Measurements from ENCODE around the gene SH3D19. TPM values are rescaled to one million over a fixed set of nuclear protein-coding genes. Genes with fewer than 3 reads are reported as not detected.
A peak's percentile ranks its signal among the peaks of the same experiment; 100 is the strongest.
"Not testable (repeated sequence)": the region's sequence is repeated elsewhere in the genome, so short reads cannot be mapped to it uniquely, and the experiment has no call there.

The SH3D19 gene
- total RNA-seq, 4 donors from 2014 or later = 35.2 to 316 (median 131) TPM

DNA sequence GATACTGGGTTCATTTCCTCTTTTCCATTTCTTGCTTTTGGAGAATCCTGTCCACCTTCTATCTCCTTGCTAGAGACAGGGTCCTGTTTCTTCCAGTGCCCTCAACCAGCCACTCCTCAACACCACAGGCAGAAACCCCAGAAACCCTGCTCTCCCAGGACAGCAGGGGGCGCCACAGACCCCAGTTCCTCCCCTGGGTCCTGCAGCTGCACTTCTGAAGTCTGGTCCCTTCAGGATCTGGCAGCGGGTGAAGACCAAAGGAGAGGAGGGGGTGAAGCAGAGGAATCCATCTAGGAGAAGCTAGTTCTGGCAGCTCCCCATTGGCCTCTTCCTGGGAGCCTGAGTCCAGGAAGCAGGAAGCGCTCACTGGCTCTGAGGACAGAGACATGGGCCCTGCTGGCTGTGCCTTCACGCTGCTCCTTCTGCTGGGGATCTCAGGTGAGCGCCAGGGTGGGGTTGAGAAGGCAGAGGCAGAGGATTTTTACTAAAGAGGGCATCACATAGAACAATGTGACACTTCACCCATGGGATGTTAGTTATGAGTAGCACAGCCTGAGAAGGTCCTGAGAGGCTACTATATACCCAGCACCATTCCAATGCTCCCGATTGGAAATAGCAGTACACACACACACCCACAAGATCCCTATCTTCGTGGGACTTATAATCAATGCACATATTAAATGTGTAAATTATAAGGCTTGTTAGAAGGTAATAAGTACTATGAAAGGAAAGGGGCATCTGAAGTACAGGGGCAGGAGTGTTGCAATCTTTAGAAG is 48.4 kb downstream of the SH3D19 start, which contains the start of gene PRSS48:
TSS of gene PRSS48 (plus strand) at position 375 of the 776 bp plus-strand sequence. CDS start at position 387, 12 bp downstream.
- intact Hi-C loops (cut with DNase I; ENCODE audit: low total_unique reads) = no loop called here

DNA sequence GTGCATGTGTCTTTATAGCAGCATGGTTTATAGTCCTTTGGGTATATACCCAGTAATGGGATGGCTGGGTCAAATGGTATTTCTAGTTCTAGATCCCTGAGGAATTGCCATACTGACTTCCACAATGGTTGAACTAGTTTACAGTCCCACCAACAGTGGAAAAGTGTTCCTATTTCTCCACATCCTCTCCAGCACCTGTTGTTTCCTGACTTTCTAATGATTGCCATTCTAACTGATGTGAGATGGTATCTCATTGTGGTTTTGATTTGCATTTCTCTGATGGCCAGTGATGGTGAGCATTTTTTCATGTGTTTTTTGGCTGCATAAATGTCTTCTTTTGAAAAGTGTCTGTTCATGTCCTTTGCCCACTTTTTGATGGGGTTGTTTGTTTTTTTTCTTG is 56.5 kb downstream of the SH3D19 start:
- intact Hi-C loops (cut with DNase I; ENCODE audit: low total_unique reads); H3K9me3 ChIP-seq; H3K4me1 ChIP-seq; H3K4me3 ChIP-seq; DNase-seq; H3K27me3 ChIP-seq; H3K36me3 ChIP-seq; H3K27ac ChIP-seq: not testable (repeated sequence)

More for the DNA sequence above, 48.4 kb downstream of the SH3D19 start, which contains the start of gene PRSS48:
- Histone ChIP-seq H3K4me3 (no peak within 1 kb of the TSS), H3K9me3 (no peaks in the 10 kb centered on the region), H3K27ac (no peak within 1 kb of the TSS), H3K36me3 (no peaks in the 10 kb centered on the region), H3K27me3 (no peaks in the 10 kb centered on the region), H3K4me1 (no peaks in the 10 kb centered on the region)
- peak in 1 of 2 donors; percentile 27 for DNase-seq
- TF ChIP-seq, protein P1, sequence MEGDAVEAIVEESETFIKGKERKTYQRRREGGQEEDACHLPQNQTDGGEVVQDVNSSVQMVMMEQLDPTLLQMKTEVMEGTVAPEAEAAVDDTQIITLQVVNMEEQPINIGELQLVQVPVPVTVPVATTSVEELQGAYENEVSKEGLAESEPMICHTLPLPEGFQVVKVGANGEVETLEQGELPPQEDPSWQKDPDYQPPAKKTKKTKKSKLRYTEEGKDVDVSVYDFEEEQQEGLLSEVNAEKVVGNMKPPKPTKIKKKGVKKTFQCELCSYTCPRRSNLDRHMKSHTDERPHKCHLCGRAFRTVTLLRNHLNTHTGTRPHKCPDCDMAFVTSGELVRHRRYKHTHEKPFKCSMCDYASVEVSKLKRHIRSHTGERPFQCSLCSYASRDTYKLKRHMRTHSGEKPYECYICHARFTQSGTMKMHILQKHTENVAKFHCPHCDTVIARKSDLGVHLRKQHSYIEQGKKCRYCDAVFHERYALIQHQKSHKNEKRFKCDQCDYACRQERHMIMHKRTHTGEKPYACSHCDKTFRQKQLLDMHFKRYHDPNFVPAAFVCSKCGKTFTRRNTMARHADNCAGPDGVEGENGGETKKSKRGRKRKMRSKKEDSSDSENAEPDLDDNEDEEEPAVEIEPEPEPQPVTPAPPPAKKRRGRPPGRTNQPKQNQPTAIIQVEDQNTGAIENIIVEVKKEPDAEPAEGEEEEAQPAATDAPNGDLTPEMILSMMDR (IDR thresholded peaks at IDR 0.05) = peak in 3 of 4 experiments; percentile 21 to 41 (median 28)
- no peak for TF ChIP-seq POLR2A (IDR thresholded peaks at IDR 0.05)

DNA sequence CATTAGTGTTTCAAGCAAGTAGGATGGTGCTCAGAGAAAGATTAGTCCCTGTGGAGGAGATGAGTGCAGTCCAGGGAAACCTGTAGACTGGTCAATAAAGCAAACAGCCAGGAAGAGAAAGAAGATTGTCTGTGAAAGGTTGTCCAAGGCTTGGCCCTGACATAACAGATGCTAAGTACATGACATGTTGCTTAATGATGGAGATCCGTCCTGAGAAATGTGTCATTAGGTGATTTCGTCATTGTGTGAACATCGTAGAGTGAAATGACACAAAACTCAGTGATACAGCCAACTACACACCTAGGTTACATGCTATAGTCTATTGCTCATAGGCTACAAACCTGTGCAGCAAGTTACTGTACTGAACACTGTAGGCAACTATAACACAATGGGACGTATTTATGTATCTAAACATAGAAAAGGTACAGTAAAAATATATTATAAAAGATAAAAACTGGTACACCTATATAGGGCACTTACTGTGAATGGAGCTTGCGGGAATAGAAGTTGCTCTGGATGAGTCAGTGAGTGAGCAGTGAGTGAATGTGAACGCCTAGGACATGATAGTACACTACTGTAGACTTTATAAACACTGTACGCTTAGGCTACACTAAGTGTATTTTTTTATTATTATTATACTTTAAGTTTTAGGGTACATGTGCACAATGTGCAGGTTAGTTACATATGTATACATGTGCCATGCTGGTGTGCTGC is 57.4 kb downstream of the SH3D19 start:
- TF ChIP-seq POLR2A (IDR thresholded peaks at IDR 0.05) = no peak
- TF ChIP-seq, protein P1 (IDR thresholded peaks at IDR 0.05) = no peak
- H3K9me3 ChIP-seq = no peaks in the 10 kb centered on the region
- no peak for DNase-seq
- no peak overlapping the region for H3K4me3 ChIP-seq
- no peaks in the 10 kb centered on the region for H3K27me3 ChIP-seq
- H3K36me3 ChIP-seq = no peaks in the 10 kb centered on the region
- intact Hi-C loops (cut with DNase I; ENCODE audit: low total_unique reads) = no loop called here
- no peaks in the 10 kb centered on the region for H3K4me1 ChIP-seq
- no peak overlapping the region for H3K27ac ChIP-seq

DNA sequence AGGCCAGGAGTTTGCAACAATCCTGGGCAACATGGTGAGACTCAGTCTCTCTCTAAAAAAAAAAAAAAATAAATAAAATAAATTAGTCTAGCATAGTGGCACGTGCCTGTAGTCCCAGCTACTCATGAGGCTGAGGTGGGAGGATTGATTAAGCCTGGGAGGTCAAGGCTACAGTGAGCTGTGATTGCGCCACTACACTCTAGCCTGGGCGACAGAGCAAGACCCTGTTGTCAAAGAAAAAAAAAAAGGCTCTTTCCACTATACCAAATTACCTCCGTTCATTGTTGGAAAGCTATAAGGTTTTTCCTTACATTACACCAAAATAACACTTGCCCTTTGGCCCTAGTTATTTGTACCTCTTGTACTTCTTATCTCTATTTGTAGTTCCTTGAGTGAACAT is 58.3 kb downstream of the SH3D19 start:
- H3K27me3 ChIP-seq = no peaks in the 10 kb centered on the region
- intact Hi-C loops (cut with DNase I; ENCODE audit: low total_unique reads) = no loop called here
- no peak overlapping the region for H3K4me3 ChIP-seq
- TF ChIP-seq POLR2A (IDR thresholded peaks at IDR 0.05) = no peak
- TF ChIP-seq, protein P1 (IDR thresholded peaks at IDR 0.05) = no peak
- H3K4me1 ChIP-seq = no peaks in the 10 kb centered on the region
- no peak for DNase-seq
- H3K36me3 ChIP-seq = no peaks in the 10 kb centered on the region
- H3K9me3 ChIP-seq = no peaks in the 10 kb centered on the region
- no peak overlapping the region for H3K27ac ChIP-seq

DNA sequence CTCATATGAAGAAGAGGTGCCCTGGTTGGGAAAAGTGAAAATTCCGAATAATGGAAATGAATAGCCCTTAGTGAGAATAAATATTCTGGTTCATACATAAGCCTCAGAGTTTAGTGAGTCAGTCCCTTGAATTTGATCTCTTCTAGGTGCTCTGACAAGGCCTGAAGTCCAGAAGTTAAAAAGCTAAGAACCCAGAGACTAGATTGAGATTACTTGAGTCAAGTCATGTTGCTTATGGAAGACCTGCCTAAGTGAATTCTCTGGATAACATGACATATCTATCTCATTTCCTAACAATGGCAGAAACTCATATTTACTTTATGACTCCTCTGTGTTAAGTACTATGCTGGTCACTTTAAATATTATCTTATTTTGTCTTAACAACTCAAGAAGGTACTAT is 58.9 kb downstream of the SH3D19 start:
- H3K4me3 ChIP-seq = no peak overlapping the region
- H3K9me3 ChIP-seq = no peaks in the 10 kb centered on the region
- H3K27me3 ChIP-seq = no peaks in the 10 kb centered on the region
- no peaks in the 10 kb centered on the region for H3K4me1 ChIP-seq
- no peaks in the 10 kb centered on the region for H3K36me3 ChIP-seq
- intact Hi-C loops (cut with DNase I; ENCODE audit: low total_unique reads) = no loop called here
- DNase-seq = no peak
- no peak for TF ChIP-seq POLR2A (IDR thresholded peaks at IDR 0.05)
- TF ChIP-seq, protein P1 (IDR thresholded peaks at IDR 0.05) = no peak
- H3K27ac ChIP-seq = no peak overlapping the region

Measured in uterus (tissue), 4 donors.